GM19193 (cell line): ENCODE measurements around the gene CRHR1.

Experiments used
- POLR2A ChIP-seq: IDR thresholded peaks from 4 replicates; pipeline ENCODE4 v1.6.1; 2011; ENCODE audit not compliant: insufficient read depth, insufficient read length; ENCODE audit errors: extremely low read depth

Gene CRHR1

DNA sequence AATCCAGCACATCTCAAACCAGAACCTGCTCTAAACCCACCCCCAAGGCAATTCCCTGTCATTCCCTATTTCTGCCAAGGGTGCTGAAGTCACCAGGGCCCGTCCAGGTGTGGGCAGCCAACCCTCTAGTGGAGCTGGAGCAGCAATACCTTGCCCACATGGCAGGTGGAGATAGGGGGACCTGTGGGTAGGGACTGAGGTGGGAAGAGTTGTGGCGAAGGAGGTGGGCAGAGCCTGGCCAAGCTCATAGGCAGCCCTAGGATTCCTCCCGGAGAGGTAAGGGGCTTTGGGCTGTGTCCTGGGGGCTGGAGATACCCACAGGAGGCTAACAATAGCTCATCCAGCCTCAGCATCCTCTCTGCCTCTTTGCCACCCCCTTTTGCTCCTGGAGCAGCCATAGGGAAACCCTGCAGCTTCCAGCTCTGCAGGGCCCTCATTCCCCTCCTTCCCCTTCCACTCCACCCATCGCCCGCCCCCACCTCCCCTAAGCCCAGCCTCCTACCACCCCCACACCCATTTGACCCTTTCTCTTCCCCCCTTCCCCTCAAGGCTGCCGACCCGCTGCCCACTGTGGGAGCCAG lies 30.4 kb upstream of the CRHR1 start:
- no peak for TF ChIP-seq POLR2A

DNA sequence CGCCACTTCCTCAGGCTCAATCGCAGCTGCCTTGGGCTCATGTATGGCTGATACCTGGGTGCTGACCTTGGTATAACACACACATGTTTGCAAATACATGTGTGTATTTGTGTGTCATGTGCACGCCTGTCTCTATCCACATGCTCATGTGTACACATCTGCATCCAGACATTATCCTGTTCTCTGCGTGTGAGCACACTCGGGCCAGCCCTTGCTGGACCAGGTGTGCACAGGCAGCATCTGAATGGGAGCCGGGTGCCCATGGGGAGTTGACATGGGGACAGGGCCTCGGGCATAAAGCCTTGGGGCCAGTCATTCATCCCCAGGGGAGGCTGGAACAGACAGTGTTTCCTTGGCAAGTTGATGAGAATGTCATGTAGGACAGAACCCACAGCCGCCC lies 29.1 kb upstream of the CRHR1 start:
- TF ChIP-seq POLR2A: no peak

DNA sequence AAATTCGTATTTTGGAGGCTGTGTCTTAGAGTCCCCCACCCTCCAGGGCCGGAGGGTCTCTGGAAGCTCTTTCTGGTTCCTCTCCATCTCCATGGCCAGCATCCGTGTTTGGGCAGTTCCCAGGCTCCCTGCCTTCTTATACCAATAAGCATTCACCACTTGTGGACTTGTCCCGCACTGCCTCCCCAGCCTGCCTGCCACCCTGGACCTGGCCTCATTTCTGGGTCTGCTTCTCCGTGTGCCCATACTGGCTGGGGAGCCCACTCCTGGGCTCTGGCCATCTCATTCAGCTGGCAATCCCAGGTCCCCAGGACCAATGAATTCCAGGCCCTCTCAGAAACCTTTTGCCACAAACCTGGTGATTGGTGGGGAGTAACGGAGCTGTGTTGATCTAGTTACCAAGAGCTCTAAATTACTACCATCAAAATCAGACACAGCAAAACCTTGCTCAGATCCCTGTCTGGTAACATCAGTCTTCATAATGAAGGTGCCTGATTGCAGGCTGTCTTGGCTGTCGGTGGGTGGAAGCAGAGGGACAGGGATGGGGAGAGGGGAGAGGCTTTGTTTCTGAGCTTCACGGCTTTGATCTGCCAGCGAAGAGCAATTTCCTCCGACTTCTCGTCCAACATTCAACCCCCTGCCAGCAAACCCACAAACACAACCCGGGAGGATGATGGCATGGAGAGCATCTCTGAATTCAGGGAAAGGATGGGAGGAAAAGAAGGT lies 27.7 kb upstream of the CRHR1 start:
- no peak for TF ChIP-seq POLR2A

DNA sequence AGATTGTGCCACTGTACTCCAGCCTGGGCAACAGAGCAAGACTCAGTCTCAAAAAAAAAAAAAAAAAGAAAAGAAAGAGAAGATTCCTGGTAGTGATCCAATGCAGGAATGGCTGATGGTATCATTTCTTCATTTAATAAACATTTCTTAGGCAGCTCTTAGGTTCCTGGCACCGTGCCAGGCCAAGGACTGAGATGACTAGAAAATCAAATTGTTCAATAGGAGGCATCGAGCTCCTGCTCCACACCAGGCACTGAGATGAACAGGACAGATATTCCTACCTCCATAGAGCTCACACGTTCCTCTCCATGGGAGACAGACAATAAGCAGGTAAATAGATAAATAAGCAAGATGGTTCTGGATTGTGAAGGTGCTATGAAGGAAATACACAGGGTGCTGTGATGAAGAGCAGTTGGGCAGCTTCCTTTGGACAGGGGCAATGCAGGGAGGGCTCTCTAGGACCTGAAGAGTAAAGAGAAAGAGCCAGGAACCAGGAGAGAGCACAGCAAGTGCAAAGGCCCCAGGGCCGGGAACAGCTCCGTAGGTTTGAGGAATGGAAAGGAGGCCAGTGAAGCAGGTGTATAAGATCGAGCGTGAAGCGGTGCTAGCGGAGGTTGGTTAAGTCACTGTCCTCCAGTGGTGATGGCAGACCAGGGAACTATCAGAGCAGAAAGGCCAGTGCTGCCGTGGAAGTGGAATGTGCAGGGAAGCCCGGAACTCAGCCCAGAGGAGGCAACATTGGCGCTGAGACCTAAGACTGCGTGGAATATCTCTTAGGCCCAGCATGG lies 26.5 kb upstream of the CRHR1 start:
- TF ChIP-seq POLR2A: no peak

DNA sequence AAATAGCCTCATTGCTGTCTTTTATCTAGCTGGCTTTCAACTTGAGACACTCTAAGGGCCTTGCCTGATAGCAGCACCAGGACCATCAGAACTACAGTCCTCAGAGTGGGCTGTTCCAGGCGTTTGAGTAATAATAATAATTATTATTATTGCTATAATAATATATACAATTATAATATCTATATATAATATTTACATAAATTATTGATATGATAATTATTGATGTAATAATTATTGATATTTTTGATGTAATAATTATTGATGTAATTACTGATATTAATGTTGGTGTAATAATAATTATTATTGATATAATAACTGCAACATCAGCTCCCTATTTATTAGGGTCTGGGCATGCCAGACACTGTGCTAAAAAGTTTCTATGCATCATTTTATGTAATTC lies 25.6 kb upstream of the CRHR1 start:
- TF ChIP-seq POLR2A: no peak

DNA sequence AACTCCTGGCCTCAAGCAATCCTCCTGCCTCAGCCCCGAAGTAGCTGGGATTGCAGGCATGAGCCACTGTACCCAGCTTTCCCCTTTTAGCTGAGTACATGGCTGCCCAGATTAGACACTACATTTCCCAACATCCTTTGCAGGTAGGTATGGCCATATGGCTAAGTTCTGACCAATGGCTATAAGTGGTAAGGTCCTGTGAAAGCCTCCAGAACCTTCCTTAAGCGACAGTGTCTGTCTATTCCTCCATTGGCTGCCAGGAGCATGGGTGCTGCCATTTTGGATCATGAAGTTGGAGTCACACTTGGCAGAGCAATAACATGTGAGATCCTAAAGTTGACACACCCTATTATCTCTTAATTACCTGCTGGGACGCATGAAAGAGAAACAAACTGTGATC lies 24.4 kb upstream of the CRHR1 start:
- TF ChIP-seq POLR2A: no peak

DNA sequence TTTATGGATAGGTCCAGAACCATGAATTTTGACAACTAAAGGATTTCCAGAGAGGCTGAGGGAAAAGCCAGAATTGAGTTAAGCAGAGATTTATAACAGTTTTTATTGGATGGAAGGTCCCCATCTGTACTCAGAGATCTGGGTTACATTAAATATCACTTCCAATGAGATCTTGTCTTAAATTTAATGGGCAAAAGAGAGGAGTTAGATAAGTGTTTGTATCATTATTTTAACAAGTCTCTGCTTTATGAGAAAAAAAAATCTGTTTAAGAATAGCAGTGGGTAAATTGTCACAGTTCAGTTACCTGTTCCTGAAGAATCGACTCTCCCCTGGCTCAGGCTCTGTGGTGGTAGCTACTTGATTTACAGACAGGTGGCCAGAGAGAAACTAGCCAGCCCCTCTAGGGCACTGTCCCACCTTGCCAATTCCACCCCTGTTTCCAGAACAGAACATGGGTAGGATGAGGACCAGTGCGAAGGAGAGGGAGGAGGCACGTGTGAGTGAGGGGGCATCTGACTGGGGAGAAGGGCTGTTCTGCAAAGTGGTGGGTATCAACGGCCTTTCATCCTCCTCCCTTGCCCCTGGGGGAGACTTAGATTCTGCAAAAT lies 22.1 kb upstream of the CRHR1 start:
- TF ChIP-seq POLR2A: no peak

DNA sequence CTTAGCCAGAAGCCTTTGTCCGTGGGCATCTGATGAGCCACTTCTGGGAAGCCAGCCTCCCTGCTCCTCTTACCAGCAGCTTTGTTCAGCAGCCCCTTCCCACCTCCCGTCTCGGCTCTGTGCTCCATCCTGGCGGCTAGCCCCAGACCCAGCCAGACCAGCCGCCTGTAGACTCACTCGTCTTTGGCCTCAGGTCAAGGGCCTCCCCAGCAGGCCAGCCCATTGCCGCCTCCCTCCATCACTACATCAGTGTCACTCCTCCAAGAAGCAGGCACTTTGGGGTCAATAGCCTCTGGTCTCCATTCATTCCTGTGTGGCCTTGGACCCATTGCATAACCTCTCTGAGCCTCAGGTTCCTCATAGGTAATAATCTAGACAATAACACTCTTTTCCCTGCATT lies 20.9 kb upstream of the CRHR1 start:
- no peak for TF ChIP-seq POLR2A

DNA sequence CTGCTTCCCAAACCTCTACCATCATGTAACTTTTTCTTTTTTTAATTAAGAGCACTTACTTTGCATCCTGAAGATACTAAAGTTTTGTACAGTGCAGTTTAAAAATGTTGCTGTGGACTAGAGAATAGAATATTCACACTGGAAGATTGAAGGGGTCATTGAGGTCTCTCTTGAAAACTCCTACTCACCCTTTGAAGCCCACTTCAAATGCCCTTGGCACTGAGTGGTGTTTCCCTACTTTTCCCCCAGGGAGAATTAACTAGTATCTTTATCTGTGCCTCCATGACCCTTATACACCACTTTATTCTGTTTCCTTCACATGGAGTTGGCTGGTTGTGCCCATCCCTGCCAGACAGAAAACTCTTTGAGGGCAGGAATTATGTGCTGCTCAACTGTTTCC lies 19.6 kb upstream of the CRHR1 start:
- TF ChIP-seq POLR2A: no peak

DNA sequence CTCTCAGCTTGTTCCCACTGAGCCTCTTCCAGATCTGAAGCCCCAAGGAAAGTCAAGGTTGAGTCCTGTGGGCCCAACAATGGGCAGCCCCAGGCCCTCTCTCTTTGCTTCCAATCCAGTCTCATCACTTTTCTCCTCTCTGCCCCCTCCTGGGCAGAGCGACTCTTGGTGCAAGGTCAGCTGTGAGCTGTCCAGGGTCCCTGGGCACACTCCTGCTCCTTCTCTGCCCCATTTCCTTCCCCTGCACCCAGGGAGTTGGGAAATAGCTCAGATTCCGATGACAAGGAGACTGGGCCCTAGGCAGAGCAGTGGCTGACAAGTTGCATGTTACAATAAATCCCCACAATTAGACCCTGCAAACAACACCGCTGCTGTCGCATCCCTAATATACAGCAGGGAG lies 16.1 kb upstream of the CRHR1 start:
- TF ChIP-seq POLR2A: no peak

DNA sequence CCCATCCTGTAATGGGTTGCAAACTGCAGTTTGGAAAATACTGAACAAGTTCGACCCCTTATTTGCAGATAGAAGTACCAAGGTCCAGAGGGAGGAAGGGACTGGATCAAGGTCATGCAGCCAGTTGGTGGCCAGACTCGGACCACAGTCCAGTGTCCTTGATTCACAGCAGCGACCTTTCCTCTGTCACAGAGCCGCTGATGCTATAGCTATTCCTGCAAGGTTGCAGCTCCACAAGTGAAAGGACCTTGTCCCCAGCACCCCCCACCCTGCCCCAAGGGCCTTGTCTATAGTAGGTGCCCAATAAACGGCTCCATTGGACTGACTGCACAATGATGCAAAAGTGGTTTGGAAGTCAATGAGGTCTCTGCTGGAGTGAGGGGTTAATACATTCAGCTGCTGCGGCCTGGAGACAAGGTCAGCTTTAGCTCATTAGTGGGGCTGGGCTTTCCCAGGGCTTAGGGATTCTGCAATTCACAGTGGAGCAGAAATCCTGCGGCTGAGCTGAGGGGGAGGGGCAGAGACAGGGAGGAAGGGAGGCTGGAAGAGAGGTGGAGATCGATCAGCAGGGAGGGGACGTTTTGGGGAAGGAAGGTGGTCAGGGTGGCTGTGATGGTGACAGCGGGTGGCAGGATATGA lies 13.4 kb upstream of the CRHR1 start:
- TF ChIP-seq POLR2A: no peak

DNA sequence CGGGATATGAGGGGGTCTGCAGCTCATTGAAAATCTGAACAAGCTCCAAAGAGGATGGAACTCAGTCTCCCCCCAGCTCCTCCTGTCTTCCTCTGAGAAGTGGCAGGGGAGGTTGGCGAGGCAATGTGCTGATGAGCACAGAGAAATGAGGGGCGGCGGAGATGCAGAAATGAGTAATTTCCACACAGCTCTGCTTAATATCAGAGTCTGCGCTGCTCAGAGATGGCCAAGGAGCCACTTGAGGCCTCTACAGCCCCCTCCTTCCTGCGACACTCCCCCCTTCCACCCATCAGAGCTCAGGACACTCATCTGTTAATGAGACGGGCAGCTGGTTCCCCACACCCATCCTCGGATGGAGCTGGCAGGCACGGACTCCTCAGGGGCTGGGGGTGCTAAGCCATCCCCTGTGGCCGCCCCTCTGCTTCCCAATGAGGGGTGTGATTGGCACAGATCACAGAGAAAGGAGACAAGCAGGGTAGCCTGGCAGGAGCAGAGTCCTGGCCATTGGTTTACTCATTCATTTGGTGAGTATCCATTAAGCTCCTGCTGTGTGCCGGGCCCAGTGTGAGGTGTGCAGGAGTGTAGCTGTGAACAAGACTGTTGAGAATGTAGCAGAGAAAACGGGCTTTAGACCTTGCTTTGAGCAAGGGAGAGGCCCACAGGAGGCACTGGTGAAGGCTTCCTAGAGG lies 12.7 kb upstream of the CRHR1 start:
- no peak for TF ChIP-seq POLR2A

DNA sequence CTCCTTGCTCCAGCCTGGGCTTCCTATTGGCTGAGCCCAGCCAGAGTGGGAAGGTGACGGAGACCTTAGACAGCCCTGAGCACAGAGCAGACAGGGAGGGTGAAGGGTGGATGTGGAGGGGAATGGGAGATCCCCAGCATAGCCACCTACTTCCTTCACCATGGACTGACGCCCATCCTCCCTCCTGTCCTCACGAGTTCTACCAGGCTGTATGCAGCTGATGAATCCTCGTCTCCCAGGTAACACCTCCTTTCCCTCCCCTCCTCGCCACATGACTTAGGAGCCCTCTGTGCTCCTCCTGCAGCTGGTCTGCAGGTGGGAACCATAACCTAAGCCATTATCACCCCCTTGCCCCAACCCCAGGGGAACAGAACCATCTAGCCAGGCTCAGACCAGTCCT lies 9.0 kb upstream of the CRHR1 start:
- TF ChIP-seq POLR2A: no peak

DNA sequence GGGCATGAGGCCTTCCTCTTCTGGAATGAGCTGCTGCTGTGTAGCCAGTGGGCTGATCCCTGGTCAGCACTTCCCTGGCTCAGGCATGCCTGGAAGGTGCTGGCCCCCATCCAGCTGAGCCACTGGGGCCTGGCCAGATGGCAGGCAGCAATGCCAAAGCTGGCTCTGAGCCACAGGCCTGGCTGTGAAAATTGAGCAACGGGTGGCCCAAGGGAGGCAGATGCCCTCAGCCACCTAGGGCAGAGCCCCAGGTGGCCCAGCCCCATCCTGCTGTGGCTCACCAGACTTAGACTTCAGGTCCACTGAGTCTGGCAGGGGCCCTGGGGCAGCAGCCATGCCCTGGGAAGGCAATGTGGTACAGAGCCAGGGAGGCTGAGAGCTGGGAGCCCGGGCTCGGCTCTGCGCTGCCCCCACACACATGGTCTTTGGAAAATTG lies 8.5 kb upstream of the CRHR1 start:
- TF ChIP-seq POLR2A: no peak

DNA sequence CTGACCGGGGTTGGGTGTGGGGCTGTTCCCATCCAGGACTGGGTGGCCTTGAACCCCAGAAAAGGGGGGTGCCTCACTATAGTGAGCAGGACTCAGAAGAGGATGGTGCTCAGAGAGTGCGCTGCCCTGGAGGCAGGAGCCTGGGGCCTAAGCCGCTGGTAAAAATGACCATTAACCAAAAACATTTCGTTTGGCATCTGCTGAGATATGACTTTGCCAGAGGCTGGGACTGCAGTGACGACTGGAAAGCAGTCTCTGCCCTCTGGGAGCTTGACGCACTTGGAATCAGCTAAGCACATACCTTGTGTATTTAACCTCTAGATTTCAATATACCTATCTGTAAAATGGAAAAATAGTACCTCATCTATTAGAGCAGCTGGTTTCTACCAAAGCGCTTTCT lies 7.2 kb upstream of the CRHR1 start:
- no peak for TF ChIP-seq POLR2A

DNA sequence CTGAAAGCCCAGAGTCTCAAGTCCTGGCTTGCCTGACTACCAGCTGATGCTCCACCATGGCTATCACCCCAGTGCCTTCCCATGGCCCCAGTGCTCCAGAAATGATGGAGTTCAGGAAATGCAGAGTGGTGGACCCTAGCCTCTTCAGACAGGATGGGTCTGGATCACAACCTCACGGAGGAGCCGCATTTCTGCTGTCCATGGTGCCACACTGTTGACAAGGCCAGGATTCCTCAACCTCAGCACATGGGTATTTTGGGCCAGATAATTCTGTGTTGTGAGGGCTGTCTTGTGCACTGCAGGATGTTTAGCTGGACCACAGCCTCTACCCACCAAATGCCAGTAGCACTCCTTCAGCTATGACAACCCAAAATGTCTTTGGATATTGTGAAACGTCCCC lies 6.7 kb upstream of the CRHR1 start:
- no peak for TF ChIP-seq POLR2A
